Psoas muscle (tissue), 8 donors: ENCODE data around the gene MED29. TPM values are rescaled to one million over a fixed set of nuclear protein-coding genes. Genes with fewer than 3 reads are reported as not detected.

Experiments
- ATAC-seq, 4 donors: fragments of 200-7000 bp; cut with Tn5 transposase; one replicate each; pipeline ENCODE4 v1.9.1; 2020; ENCODE audit warnings: moderate library complexity in 3 of 4, mild to moderate bottlenecking in 2 of 4
- DNase-seq, 2 donors: peaks; one replicate each; pipeline ENCODE4 v3.0.0-alpha.2; 2020
- H3K27ac ChIP-seq: fragments of 200-600 bp; one replicate; pipeline ENCODE4 v1.8.0; 2022
- H3K27me3 ChIP-seq, 3 donors: fragments of 200-600 bp in 1 of 3; one replicate each; pipeline versions ENCODE4 v1.6.1 to v1.8.0; 2013 to 2022; ENCODE audit warnings: low read length in 2 of 3, mild to moderate bottlenecking in 2 of 3, moderate library complexity in 1 of 3; ENCODE audit not compliant: insufficient read depth in 3 of 3
- H3K36me3 ChIP-seq, 2 donors: fragments of 200-600 bp in 1 of 2; one replicate each; pipeline versions ENCODE4 v1.6.1 to v1.8.0; 2013 to 2022; ENCODE audit warnings: low read depth in 1 of 2, mild to moderate bottlenecking in 1 of 2, moderate library complexity in 1 of 2; ENCODE audit not compliant: insufficient read depth in 1 of 2
- H3K4me1 ChIP-seq: fragments of 200-600 bp; one replicate; pipeline ENCODE4 v1.8.0; 2022
- H3K4me3 ChIP-seq: fragments of 200-600 bp; one replicate; pipeline ENCODE4 v1.8.0; 2022; ENCODE audit warnings: mild to moderate bottlenecking
- H3K9me3 ChIP-seq: fragments of 200-600 bp; one replicate; pipeline ENCODE4 v1.8.0; 2022
- WGBS, 3 donors: extraction: QIAGEN DNeasy Blood & Tissue Kit; methylation state at CpG; one replicate each; pipeline versions ENCODE4 v1.1.6 to v1.1.7; 2013; 5-methylcytosine and 5-hydroxymethylcytosine counted together
- intact Hi-C, 2 donors: fragments of 100-400 bp; cut with DNase I; formaldehyde crosslinking; loops; one replicate each; pipeline versions ENCODE4 v1.11.0 to v1.14.2; 2022
- polyA plus RNA-seq, 3 donors: library from polyadenylated mRNA; stranded (reverse); fragments of 200-250 nt; gene quantifications; one replicate each; pipeline ENCODE4 v1.2.3, GENCODE V29; 2013
- total RNA-seq, 4 donors: library from RNA; stranded (reverse); fragmentation: NEBNext Ultra II Directional in 2 of 4; extraction: Animal tissue kit (Norgen Biotek cat#: 25700) in 2 of 4; gene quantifications; one replicate each; pipeline versions ENCODE4 v1.2.1 to v1.2.4, GENCODE V29; 2021 to 2023
- TF ChIP-seq, protein P1 (sequence below): fragments of 200-600 bp; IDR thresholded peaks from one replicate; pipeline ENCODE4 v1.8.0; 2022; ENCODE audit warnings: antibody characterized with exemption
- donor health status: healthy with polysubstance abuse.
- donor health status: DM: no; HTN: no; CAD: no; lungs with moderate emphysema.
- donor health status: Bipolar disorder and iron deficiency.
- donor health status: healthy.
- donor health status: DM: yes; HTN: yes; CAD: no.
- donor health status: DM: no; HTN: no; CAD: no.
- donor health status: DM: no; HTN: no; CAD: no.
- donor health status: DM: yes; HTN: yes; CAD: no.

The MED29 gene
- total and polyA plus RNA-seq, 7 donors = 25.0 to 51.7 (median 29.8) TPM

GRCh38 chr19:39413911-39414608, 22.9 kb downstream of the MED29 start:
- H3K36me3 ChIP-seq = peaks cover 0 to 8% of the 10 kb centered on the region in 2 donors

DNA sequence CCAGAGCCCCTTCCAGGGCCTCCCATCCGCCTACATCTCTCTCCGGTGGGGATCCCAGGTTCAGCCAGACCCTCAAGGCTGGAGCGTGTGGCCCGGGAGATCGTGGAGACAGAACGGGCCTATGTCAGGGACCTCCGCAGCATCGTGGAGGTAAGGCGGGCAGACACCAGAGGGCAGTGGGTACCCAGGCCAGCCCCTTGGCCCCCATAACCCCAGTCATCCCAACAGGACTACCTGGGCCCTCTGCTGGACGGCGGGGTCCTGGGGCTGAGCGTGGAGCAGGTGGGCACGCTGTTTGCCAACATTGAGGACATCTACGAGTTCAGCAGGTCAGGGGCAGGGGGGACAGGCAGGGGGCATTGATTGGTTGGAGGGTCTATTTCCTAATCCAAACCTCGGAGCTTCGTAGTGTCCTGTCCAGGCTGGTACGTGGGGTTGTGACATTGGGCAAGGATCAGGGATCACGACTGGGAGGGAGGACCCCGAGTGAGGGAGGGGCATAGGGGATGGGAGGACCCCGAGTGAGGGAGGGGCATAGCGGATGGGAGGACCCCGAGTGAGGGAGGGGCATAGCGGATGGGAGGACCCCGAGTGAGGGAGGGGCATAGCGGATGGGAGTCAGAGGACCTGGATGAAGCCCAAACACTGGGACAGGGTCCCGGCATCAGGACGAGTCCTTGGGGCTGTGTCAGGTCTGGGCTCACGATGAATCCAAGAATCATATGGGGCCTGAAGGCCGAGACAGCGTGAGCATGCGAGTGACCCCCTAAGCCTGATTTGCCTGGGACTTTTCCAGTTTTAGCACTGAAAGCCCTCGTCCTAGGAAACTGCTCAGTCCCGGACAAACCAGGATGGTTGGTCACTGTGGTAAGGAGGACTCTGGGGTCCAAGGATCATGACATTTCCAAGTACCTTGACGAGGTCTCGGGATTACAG, 24.2 kb downstream of the MED29 start:
- no peak for DNase-seq
- Histone ChIP-seq H3K27me3 (no peaks in the 10 kb centered on the region), H3K27ac (no peak overlapping the region), H3K4me1 (peaks cover 13% of the 10 kb centered on the region), H3K36me3 (peaks cover 0 to 10% of the 10 kb centered on the region in 2 donors), H3K9me3 (no peaks in the 10 kb centered on the region), H3K4me3 (peak overlapping the region; percentile 97)
- ATAC-seq = no peak
- intact Hi-C loops = loop anchor here (5.0 to 10.0 kb wide), 2 partner anchors 33 to 291 kb away; partner anchors contain the start of gene PAK4 (in 1 of the 2)
- TF ChIP-seq, protein P1, sequence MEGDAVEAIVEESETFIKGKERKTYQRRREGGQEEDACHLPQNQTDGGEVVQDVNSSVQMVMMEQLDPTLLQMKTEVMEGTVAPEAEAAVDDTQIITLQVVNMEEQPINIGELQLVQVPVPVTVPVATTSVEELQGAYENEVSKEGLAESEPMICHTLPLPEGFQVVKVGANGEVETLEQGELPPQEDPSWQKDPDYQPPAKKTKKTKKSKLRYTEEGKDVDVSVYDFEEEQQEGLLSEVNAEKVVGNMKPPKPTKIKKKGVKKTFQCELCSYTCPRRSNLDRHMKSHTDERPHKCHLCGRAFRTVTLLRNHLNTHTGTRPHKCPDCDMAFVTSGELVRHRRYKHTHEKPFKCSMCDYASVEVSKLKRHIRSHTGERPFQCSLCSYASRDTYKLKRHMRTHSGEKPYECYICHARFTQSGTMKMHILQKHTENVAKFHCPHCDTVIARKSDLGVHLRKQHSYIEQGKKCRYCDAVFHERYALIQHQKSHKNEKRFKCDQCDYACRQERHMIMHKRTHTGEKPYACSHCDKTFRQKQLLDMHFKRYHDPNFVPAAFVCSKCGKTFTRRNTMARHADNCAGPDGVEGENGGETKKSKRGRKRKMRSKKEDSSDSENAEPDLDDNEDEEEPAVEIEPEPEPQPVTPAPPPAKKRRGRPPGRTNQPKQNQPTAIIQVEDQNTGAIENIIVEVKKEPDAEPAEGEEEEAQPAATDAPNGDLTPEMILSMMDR = no peak
- WGBS, 3 donors = 66 to 72% (median 67%) methylated on average over 35 of the region's 35 CpGs

More at GRCh38 chr19:39413911-39414608, 22.9 kb downstream of the MED29 start:
- H3K9me3 ChIP-seq = no peaks in the 10 kb centered on the region
- intact Hi-C loops = loop anchor here (2.0 to 10.0 kb wide), 4 partner anchors 15 to 289 kb away; partner anchors contain the start of genes PAK4 (in 1 of the 2), RPS16 (in 1 of the 2) and SAMD4B (in 1 of the 2)
- DNase-seq (peak in 1 of 2 donors; percentile 67), ATAC-seq (no peak)
- peak overlapping the region; percentile 96 for H3K27ac ChIP-seq
- H3K4me3 ChIP-seq = peak overlapping the region; percentile 97
- TF ChIP-seq, protein P1 = no peak
- peaks cover 14% of the 10 kb centered on the region for H3K4me1 ChIP-seq
- 43 to 52% (median 50%) methylated on average over 18 of the region's 18 CpGs for WGBS, 3 donors
- H3K27me3 ChIP-seq = no peaks in the 10 kb centered on the region

DNA sequence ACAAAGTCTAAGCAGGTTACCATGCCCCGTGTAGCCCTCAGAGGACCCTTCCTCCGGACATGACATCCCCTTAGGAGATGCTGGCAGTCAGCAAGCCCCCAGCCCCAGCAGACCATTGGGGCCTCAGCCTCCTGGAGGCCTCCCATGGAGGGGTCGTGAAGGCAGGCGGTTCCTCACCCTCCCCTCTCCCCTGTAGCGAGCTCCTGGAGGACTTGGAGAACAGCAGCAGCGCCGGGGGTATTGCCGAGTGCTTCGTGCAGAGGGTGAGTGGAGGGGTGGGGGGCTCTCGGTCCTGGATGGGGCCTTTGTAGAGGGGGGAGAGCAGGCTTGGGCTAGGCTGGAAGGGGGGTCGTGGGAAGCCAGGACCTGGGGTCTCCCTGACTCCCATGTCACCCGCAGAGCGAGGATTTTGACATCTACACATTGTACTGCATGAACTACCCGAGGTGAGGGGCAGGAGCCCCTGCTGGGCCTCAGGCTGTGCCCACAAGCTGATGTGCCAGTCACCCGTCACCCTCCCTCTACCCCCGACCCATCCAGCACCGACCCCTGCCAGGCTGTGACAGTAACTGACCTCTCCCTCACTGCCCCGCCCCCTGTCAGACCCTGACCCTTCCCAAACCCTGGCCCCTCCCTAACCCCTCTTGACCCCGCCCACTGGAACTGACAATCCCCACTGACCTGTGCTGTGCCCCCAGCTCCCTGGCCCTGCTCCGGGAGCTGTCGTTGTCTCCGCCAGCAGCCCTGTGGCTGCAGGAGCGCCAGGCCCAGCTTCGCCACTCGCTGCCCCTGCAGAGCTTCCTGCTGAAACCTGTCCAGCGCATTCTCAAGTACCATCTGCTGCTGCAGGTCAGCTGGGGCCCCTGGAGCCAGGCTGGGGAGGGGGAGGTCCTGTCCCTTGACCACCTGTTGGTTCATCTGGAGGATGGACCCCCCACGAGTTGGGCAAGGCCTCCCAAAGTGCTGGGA, 25.3 kb downstream of the MED29 start:
- Histone ChIP-seq H3K4me3 (no peak overlapping the region), H3K4me1 (peaks cover 2% of the 10 kb centered on the region), H3K9me3 (no peaks in the 10 kb centered on the region), H3K36me3 (peaks cover 0 to 15% of the 10 kb centered on the region in 2 donors), H3K27ac (no peak overlapping the region), H3K27me3 (no peaks in the 10 kb centered on the region)
- ATAC-seq = no peak
- TF ChIP-seq, protein P1 = no peak
- WGBS, 3 donors = 75 to 79% (median 76%) methylated on average over 23 to 27 of the region's 27 CpGs
- no peak for DNase-seq
- intact Hi-C loops = loop anchor here (5.0 to 10.0 kb wide), 2 partner anchors 34 to 292 kb away; partner anchors contain the start of gene PAK4 (in 1 of the 2)
